HEK293 (cell line): ENCODE data around the gene KATNA1.

Experiments used
- BCL11A ChIP-seq: fragments of 450-650 bp; formaldehyde crosslinking; IDR thresholded peaks from 2 replicates; pipeline ENCODE4 v1.5.1; 2016; ENCODE audit warnings: low read depth, missing biosample characterization, missing genetic modification characterization
- EGR2 ChIP-seq: fragments of 450-650 bp; formaldehyde crosslinking; IDR thresholded peaks from 2 replicates; pipeline ENCODE4 v1.5.1; 2016; ENCODE audit warnings: low read depth, missing biosample characterization, missing genetic modification characterization
- GFI1B ChIP-seq: fragments of 450-650 bp; formaldehyde crosslinking; IDR thresholded peaks from 2 replicates; pipeline ENCODE4 v1.5.1; 2016; ENCODE audit warnings: missing biosample characterization, missing genetic modification characterization
- KLF10 ChIP-seq: fragments of 450-650 bp; IDR thresholded peaks from 2 replicates; pipeline ENCODE4 v1.5.1; 2018; ENCODE audit warnings: missing biosample characterization, mild to moderate bottlenecking, missing genetic modification characterization
- MZF1 ChIP-seq: fragments of 450-650 bp; formaldehyde crosslinking; IDR thresholded peaks from 2 replicates; pipeline ENCODE4 v1.5.1; 2017; ENCODE audit warnings: missing biosample characterization, missing genetic modification characterization, borderline replicate concordance
- TCF7L2 ChIP-seq: IDR thresholded peaks from 2 replicates; pipeline ENCODE4 v1.6.1; 2011; ENCODE audit warnings: low read depth, mild to moderate bottlenecking, inconsistent platforms, low read length, moderate library complexity, borderline replicate concordance
- ZBTB17 ChIP-seq: fragments of 450-650 bp; formaldehyde crosslinking; IDR thresholded peaks from 2 replicates; pipeline ENCODE4 v1.5.1; 2016; ENCODE audit warnings: missing biosample characterization, missing genetic modification characterization
- ZBTB8A ChIP-seq: fragments of 450-650 bp; formaldehyde crosslinking; IDR thresholded peaks from 2 replicates; pipeline ENCODE4 v1.5.1; 2016; ENCODE audit warnings: missing biosample characterization, missing genetic modification characterization
- ZFP41 ChIP-seq: fragments of 450-650 bp; formaldehyde crosslinking; IDR thresholded peaks from 2 replicates; pipeline ENCODE4 v1.5.1; 2016; ENCODE audit warnings: missing biosample characterization, missing genetic modification characterization, borderline replicate concordance
- ZNF114 ChIP-seq: fragments of 450-650 bp; formaldehyde crosslinking; IDR thresholded peaks from 2 replicates; pipeline ENCODE4 v1.5.0; 2017; ENCODE audit warnings: missing biosample characterization, missing genetic modification characterization
- ZNF311 ChIP-seq: fragments of 450-650 bp; formaldehyde crosslinking; IDR thresholded peaks from 2 replicates; pipeline ENCODE4 v1.5.1; 2017; ENCODE audit warnings: missing biosample characterization, missing genetic modification characterization, borderline replicate concordance
- ZNF354C ChIP-seq: fragments of 450-650 bp; formaldehyde crosslinking; IDR thresholded peaks from 2 replicates; pipeline ENCODE4 v1.5.1; 2016; ENCODE audit warnings: missing biosample characterization, missing genetic modification characterization, low read depth, borderline replicate concordance
- ZNF501 ChIP-seq: fragments of 450-650 bp; formaldehyde crosslinking; IDR thresholded peaks from 2 replicates; pipeline ENCODE4 v1.5.1; 2016; ENCODE audit warnings: missing biosample characterization, missing genetic modification characterization
- ZNF747 ChIP-seq: fragments of 450-650 bp; formaldehyde crosslinking; IDR thresholded peaks from 2 replicates; pipeline ENCODE4 v1.5.1; 2016; ENCODE audit warnings: missing biosample characterization, missing genetic modification characterization
- ZNF830 ChIP-seq: fragments of 450-650 bp; IDR thresholded peaks from 2 replicates; pipeline ENCODE4 v1.5.0; 2018; ENCODE audit warnings: missing biosample characterization, missing genetic modification characterization, low read depth, mild to moderate bottlenecking, moderate library complexity
- TF ChIP-seq, protein P1 (sequence below): fragments of 450-650 bp; formaldehyde crosslinking; IDR thresholded peaks from 2 replicates; pipeline ENCODE4 v1.5.1; 2016; ENCODE audit warnings: missing biosample characterization, missing genetic modification characterization
- TF ChIP-seq, protein P2 (sequence below): fragments of 450-650 bp; formaldehyde crosslinking; IDR thresholded peaks from 2 replicates; pipeline ENCODE4 v1.5.1; 2016; ENCODE audit warnings: missing biosample characterization, missing genetic modification characterization
- TF ChIP-seq, protein P3 (sequence below): fragments of 450-650 bp; formaldehyde crosslinking; optimal IDR thresholded peaks from 2 replicates; pipeline ENCODE3; 2016; ENCODE audit warnings: missing biosample characterization, mild to moderate bottlenecking, missing genetic modification characterization
- TF ChIP-seq, protein P4 (sequence below): fragments of 450-650 bp; formaldehyde crosslinking; IDR thresholded peaks from 2 replicates; pipeline ENCODE4 v1.5.1; 2017; ENCODE audit warnings: missing biosample characterization, missing genetic modification characterization

KATNA1 gene

DNA sequence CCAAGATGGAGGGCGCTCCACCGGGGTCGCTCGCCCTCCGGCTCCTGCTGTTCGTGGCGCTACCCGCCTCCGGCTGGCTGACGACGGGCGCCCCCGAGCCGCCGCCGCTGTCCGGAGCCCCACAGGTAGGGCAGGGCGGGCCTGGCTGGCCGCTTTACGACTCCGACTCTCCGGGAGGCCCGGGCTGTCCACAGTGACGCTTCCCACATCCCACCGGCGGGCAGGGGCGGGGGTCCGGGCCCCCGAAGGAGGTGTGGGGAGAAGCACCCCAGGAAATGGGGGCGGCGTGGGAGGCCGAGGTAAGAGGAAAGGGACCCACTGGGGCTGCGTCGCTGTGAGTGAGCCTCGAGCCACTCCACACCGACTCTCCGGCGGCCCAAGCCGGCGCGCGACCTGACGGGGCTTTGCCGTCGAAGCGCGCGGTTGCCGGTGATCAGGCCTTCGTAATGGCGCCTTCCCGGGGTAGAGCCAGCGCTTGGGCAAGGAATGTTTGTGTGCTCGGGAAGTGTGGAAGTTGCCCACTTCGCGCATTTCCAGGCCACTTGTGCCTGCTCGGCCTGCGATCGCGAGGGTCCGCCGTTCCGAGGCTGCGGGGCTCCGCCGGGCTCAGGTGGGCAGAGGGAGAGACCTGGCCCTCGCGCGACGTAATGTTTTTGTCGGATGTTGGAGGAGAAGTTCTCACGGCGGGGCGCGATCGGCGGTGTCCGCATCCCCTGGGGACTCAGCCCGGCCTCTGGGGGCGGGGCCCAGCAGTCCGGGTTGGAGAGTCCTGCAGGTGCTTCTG lies 81.9 kb downstream of the KATNA1 start (continued):
- TF ChIP-seq ZFP41 (tag by site-specific recombination) (no peak), BCL11A (tag by site-specific recombination) (no peak), KLF10 (tag by site-specific recombination) (peak; percentile 6), ZNF747 (tag by site-specific recombination) (no peak), ZNF354C (tag by site-specific recombination) (no peak), EGR2 (tag by site-specific recombination) (peak; percentile 73), ZNF114 (tag by site-specific recombination) (no peak), ZNF501 (tag by site-specific recombination) (peak; percentile 83; the same call in 1 of the 2 replicates), ZNF311 (tag by site-specific recombination) (no peak), MZF1 (tag by site-specific recombination) (no peak), GFI1B (tag by site-specific recombination) (no peak), ZBTB17 (tag by site-specific recombination) (peak; percentile 82), ZNF830 (tag by site-specific recombination) (no peak), ZBTB8A (tag by site-specific recombination) (peak; percentile 67), TCF7L2 (no peak)
- TF ChIP-seq, protein P1, sequence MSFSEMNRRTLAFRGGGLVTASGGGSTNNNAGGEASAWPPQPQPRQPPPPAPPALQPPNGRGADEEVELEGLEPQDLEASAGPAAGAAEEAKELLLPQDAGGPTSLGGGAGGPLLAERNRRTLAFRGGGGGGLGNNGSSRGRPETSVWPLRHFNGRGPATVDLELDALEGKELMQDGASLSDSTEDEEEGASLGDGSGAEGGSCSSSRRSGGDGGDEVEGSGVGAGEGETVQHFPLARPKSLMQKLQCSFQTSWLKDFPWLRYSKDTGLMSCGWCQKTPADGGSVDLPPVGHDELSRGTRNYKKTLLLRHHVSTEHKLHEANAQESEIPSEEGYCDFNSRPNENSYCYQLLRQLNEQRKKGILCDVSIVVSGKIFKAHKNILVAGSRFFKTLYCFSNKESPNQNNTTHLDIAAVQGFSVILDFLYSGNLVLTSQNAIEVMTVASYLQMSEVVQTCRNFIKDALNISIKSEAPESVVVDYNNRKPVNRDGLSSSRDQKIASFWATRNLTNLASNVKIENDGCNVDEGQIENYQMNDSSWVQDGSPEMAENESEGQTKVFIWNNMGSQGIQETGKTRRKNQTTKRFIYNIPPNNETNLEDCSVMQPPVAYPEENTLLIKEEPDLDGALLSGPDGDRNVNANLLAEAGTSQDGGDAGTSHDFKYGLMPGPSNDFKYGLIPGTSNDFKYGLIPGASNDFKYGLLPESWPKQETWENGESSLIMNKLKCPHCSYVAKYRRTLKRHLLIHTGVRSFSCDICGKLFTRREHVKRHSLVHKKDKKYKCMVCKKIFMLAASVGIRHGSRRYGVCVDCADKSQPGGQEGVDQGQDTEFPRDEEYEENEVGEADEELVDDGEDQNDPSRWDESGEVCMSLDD (tag by site-specific recombination) = peak; percentile 75; the same call in 1 of the 2 replicates
- TF ChIP-seq, protein P2, sequence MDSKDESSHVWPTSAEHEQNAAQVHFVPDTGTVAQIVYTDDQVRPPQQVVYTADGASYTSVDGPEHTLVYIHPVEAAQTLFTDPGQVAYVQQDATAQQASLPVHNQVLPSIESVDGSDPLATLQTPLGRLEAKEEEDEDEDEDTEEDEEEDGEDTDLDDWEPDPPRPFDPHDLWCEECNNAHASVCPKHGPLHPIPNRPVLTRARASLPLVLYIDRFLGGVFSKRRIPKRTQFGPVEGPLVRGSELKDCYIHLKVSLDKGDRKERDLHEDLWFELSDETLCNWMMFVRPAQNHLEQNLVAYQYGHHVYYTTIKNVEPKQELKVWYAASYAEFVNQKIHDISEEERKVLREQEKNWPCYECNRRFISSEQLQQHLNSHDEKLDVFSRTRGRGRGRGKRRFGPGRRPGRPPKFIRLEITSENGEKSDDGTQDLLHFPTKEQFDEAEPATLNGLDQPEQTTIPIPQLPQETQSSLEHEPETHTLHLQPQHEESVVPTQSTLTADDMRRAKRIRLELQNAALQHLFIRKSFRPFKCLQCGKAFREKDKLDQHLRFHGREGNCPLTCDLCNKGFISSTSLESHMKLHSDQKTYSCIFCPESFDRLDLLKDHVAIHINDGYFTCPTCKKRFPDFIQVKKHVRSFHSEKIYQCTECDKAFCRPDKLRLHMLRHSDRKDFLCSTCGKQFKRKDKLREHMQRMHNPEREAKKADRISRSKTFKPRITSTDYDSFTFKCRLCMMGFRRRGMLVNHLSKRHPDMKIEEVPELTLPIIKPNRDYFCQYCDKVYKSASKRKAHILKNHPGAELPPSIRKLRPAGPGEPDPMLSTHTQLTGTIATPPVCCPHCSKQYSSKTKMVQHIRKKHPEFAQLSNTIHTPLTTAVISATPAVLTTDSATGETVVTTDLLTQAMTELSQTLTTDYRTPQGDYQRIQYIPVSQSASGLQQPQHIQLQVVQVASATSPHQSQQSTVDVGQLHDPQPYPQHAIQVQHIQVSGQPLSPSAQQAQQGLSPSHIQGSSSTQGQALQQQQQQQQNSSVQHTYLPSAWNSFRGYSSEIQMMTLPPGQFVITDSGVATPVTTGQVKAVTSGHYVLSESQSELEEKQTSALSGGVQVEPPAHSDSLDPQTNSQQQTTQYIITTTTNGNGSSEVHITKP (tag by site-specific recombination) = no peak
- TF ChIP-seq, protein P3, sequence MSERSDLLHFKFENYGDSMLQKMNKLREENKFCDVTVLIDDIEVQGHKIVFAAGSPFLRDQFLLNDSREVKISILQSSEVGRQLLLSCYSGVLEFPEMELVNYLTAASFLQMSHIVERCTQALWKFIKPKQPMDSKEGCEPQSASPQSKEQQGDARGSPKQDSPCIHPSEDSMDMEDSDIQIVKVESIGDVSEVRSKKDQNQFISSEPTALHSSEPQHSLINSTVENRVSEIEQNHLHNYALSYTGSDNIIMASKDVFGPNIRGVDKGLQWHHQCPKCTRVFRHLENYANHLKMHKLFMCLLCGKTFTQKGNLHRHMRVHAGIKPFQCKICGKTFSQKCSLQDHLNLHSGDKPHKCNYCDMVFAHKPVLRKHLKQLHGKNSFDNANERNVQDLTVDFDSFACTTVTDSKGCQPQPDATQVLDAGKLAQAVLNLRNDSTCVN (tag by site-specific recombination) = peak; percentile 90
- TF ChIP-seq, protein P4, sequence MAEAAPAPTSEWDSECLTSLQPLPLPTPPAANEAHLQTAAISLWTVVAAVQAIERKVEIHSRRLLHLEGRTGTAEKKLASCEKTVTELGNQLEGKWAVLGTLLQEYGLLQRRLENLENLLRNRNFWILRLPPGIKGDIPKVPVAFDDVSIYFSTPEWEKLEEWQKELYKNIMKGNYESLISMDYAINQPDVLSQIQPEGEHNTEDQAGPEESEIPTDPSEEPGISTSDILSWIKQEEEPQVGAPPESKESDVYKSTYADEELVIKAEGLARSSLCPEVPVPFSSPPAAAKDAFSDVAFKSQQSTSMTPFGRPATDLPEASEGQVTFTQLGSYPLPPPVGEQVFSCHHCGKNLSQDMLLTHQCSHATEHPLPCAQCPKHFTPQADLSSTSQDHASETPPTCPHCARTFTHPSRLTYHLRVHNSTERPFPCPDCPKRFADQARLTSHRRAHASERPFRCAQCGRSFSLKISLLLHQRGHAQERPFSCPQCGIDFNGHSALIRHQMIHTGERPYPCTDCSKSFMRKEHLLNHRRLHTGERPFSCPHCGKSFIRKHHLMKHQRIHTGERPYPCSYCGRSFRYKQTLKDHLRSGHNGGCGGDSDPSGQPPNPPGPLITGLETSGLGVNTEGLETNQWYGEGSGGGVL (tag by site-specific recombination) = peak; percentile 67; the same call in 1 of the 2 replicates
